SK-N-MC (cell line): ENCODE measurements around the gene RPRM.

ENCODE experiments used
- EZH2 ChIP-seq: fragments of 200-600 bp; sonication (generic); IDR thresholded peaks from one replicate; pipeline ENCODE4 v1.6.1; 2017; ENCODE audit warnings: antibody characterized with exemption
- FOXP2 ChIP-seq: optimal IDR thresholded peaks from 2 replicates; pipeline ENCODE3; 2011; ENCODE audit warnings: mild to moderate bottlenecking, moderate library complexity; ENCODE audit not compliant: insufficient read depth; ENCODE audit errors: extremely low read length, control extremely low read depth
- POLR2AphosphoS5 ChIP-seq: IDR thresholded peaks from 2 replicates; pipeline ENCODE4 v1.6.1; 2012; ENCODE audit warnings: mild to moderate bottlenecking, low read depth, low read length, borderline replicate concordance

- TF ChIP-seq FOXP2, result no peak
- no peak for TF ChIP-seq POLR2AphosphoS5
- no peak for TF ChIP-seq EZH2
These were observed 46.2 kb downstream of the RPRM start for GRCh38 chr2:153432381-153432780.
